Lung (tissue), 12 donors: Measurements from ENCODE around the gene HLA-DOA. TPM values are rescaled to one million over a fixed set of nuclear protein-coding genes. Genes with fewer than 3 reads are reported as not detected.
A peak's percentile ranks its signal among the peaks of the same experiment; 100 is the strongest.

Experiments
- ATAC-seq: fragments of 200-7000 bp; cut with Tn5 transposase; one replicate; pipeline ENCODE4 v1.9.1; 2020; ENCODE audit warnings: moderate number of reproducible peaks; ENCODE audit not compliant: insufficient read depth, low FRiP score
- DNase-seq, 3 donors: peaks; one replicate each; pipeline ENCODE4 v3.0.0-alpha.2; 2013 to 2017
- H3K27ac ChIP-seq, 2 donors: one replicate each; pipeline ENCODE4 v1.5.1; 2013; ENCODE audit warnings: mild to moderate bottlenecking in 2 of 2, moderate library complexity in 2 of 2, control low read depth in 1 of 2, inconsistent platforms in 1 of 2, low read depth in 1 of 2, low read length in 1 of 2
- H3K27me3 ChIP-seq, 3 donors: one replicate each; pipeline ENCODE4 v1.5.1; 2013; ENCODE audit warnings: low read length in 2 of 3; ENCODE audit not compliant: control insufficient read depth in 3 of 3, insufficient read depth in 3 of 3
- H3K36me3 ChIP-seq, 4 donors: one replicate each; pipeline ENCODE4 v1.5.1; 2013; ENCODE audit warnings: low read length in 4 of 4, mild to moderate bottlenecking in 1 of 4, moderate library complexity in 1 of 4; ENCODE audit not compliant: control insufficient read depth in 4 of 4, insufficient read depth in 4 of 4
- H3K4me1 ChIP-seq, 5 donors: one replicate each; pipeline ENCODE4 v1.5.1; 2013; ENCODE audit warnings: low read length in 5 of 5, mild to moderate bottlenecking in 2 of 5, moderate library complexity in 1 of 5; ENCODE audit not compliant: control insufficient read depth in 5 of 5, insufficient read depth in 5 of 5
- H3K4me3 ChIP-seq: one replicate; pipeline ENCODE4 v1.5.1; 2013; ENCODE audit warnings: mild to moderate bottlenecking, control low read depth, moderate library complexity
- H3K9ac ChIP-seq, 2 donors: one replicate each; pipeline ENCODE4 v1.5.1; 2013; ENCODE audit warnings: low read length in 2 of 2, control low read depth in 1 of 2; ENCODE audit not compliant: insufficient read depth in 1 of 2
- H3K9me3 ChIP-seq, 4 donors: one replicate each; pipeline ENCODE4 v1.5.1; 2013; ENCODE audit warnings: low read length in 3 of 4, mild to moderate bottlenecking in 1 of 4, moderate library complexity in 1 of 4; ENCODE audit not compliant: control insufficient read depth in 4 of 4, insufficient read depth in 3 of 4
- WGBS, 2 donors: extraction: QIAGEN DNeasy Blood & Tissue Kit; methylation state at CpG; one replicate each; pipeline ENCODE4 v1.1.7; 2013; 5-methylcytosine and 5-hydroxymethylcytosine counted together
- polyA plus RNA-seq, 2 donors: library from polyadenylated mRNA; stranded (reverse); fragments of 200-250 nt; gene quantifications; one replicate each; pipeline ENCODE4 v1.2.1, GENCODE V29; 2013
- total RNA-seq, 2 donors: library from RNA; depleted of rRNA in 1 of 2; stranded (reverse); fragments of >200 nt in 1 of 2; gene quantifications; one replicate each; pipeline ENCODE4 v1.2.1, GENCODE V29; 2014 to 2021
- TF ChIP-seq, protein P1 (sequence below): IDR thresholded peaks from 2 replicates; pipeline ENCODE4 v1.5.1; 2012; ENCODE audit warnings: mild to moderate bottlenecking; ENCODE audit errors: control extremely low read depth, extremely low read depth
- donor health status: control.
- donor health status: control.
- donor health status: Bipolar disorder and iron deficiency.
- donor health status: healthy.
- donor health status: DM: yes; HTN: yes; CAD: no.

The HLA-DOA gene
- total and polyA plus RNA-seq, 4 donors, result 4.6 to 26.4 (median 16.8) TPM

DNA sequence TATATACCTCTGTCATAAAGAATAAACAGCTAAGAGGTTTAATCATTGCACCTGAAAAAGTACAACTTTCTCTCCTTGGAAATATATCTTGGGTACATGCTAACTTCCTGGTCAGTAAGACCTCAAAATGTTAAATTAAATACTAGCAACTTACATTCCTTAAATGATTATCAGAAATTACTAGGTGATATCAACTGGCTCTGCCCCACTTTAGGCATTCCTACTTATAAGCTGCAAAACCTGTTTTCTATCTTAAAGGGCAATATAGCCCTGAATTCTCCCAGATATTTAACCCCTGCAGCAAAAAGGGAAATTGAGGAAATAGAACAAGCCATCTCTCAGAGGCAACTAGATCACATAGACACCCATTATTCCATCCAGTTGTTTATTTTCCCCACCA lies 43.2 kb upstream of the HLA-DOA start:
- Histone ChIP-seq H3K9ac (no peak overlapping the region), H3K27me3 (peaks cover 0 to 5% (median 2%) of the 10 kb centered on the region in 3 donors), H3K9me3 (no peaks in the 10 kb centered on the region), H3K4me1 (no peaks in the 10 kb centered on the region), H3K36me3 (no peaks in the 10 kb centered on the region), H3K4me3 (no peak overlapping the region), H3K27ac (no peak overlapping the region)
- no peak for ATAC-seq
- TF ChIP-seq, protein P1, sequence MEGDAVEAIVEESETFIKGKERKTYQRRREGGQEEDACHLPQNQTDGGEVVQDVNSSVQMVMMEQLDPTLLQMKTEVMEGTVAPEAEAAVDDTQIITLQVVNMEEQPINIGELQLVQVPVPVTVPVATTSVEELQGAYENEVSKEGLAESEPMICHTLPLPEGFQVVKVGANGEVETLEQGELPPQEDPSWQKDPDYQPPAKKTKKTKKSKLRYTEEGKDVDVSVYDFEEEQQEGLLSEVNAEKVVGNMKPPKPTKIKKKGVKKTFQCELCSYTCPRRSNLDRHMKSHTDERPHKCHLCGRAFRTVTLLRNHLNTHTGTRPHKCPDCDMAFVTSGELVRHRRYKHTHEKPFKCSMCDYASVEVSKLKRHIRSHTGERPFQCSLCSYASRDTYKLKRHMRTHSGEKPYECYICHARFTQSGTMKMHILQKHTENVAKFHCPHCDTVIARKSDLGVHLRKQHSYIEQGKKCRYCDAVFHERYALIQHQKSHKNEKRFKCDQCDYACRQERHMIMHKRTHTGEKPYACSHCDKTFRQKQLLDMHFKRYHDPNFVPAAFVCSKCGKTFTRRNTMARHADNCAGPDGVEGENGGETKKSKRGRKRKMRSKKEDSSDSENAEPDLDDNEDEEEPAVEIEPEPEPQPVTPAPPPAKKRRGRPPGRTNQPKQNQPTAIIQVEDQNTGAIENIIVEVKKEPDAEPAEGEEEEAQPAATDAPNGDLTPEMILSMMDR, result no peak
- DNase-seq, result no peak

DNA sequence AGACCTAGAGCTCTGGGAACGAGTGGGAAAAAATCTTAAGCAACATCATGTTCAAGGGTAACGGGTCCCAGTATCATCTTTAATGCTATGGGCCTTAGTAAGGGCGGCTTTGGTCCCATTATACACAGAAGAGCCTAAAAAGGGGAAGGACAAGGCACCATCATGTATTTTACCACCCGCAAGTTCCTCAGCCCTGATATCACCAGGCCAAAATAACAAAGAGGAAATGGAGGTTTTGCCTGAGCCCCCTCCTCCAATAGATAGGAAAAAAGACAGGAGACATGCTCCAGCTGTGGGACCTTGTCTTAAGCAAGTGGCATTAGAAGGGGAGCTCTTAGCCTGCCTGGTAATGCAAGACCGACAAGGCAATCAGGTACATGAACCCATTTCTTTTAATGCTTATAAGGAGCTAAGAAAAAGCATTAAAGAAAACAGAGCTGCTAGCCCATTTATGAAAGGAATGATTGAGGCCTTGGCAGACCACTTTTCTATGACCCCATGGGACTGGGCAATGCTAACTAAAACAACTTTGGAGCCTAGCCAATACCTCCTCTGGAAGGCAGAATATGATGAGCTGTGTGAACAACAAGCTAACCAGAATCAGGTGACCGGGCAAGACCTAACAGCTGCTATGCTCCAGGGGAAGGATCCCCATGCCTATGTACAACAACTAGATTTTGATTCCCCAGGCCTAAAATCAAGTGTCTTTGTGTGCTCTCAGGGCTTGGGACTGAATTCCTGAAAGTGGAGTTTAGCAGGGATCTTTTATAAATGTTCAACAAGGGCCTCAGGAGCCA lies 40.8 kb upstream of the HLA-DOA start:
- Histone ChIP-seq H3K4me1 (no peaks in the 10 kb centered on the region), H3K36me3 (no peaks in the 10 kb centered on the region), H3K27me3 (peaks cover 0 to 5% (median 2%) of the 10 kb centered on the region in 3 donors), H3K27ac (peak overlapping the region in 1 of 2 donors; percentile 33), H3K4me3 (no peak overlapping the region), H3K9me3 (peaks cover 0 to 2% (median 0%) of the 10 kb centered on the region in 4 donors), H3K9ac (no peak overlapping the region)
- DNase-seq (no peak), ATAC-seq (no peak)
- WGBS, 2 donors, result 62 to 72% methylated on average over 6 of the region's 6 CpGs
- TF ChIP-seq, protein P1, result no peak

DNA sequence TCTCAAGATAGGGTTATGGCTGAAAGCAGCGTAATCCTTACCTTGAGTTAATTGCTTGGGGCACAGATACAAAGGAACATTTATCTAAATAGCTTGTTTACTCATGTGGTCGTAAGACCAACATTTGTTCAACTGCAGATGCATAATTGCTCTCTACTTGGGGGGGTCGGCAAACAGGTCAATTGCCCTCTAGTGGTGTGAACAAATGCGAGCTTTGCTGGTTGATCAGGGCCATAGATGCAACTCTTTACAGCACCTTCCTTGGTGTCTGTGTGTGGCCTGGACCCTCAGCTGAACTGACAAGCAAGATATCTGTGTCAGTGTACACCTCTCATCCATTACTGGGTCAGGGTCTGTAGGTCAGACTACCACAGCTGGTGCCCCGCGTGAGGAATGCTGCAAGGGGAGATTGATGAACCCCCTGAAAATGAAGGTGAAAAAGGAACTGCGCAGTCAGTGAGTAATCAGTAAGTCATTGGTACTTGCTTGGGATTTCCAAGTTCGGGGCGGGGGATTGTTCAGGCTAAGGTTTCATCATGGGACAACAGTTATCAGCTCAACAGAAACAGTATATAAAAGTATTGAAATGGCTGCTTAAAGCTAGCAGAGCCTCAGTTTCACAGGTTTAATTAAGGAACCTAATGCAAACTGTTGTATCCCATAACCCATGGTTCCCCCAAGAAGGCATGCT lies 40.1 kb upstream of the HLA-DOA start:
- TF ChIP-seq, protein P1, result no peak
- DNase-seq, result no peak
- Histone ChIP-seq H3K9me3 (peaks cover 0 to 2% (median 0%) of the 10 kb centered on the region in 4 donors), H3K36me3 (no peaks in the 10 kb centered on the region), H3K9ac (no peak overlapping the region), H3K4me3 (no peak overlapping the region), H3K27me3 (peaks cover 0 to 5% (median 2%) of the 10 kb centered on the region in 3 donors), H3K4me1 (no peaks in the 10 kb centered on the region), H3K27ac (peak overlapping the region in 1 of 2 donors; percentile 33)
- ATAC-seq, result no peak
- 73 to 79% methylated on average over 9 of the region's 9 CpGs for WGBS, 2 donors
